Stimulated activated CD4-positive, alpha-beta T cell treated with anti-CD3 and anti-CD28 coated beads, Interleukin-15, amount 100 ng/mL, for 24 hours (primary cell): ENCODE data around the gene SCN8A.
"Not testable (repeated sequence)": the region's sequence is repeated elsewhere in the genome, so short reads cannot be mapped to it uniquely, and the experiment has no call there.

Experiments used
- DNase-seq: peaks from one replicate; pipeline ENCODE4 v3.0.0-alpha.2; 2020

The SCN8A gene

GRCh38 chr12:51625370-51625769, 34.3 kb downstream of the SCN8A start:
- no peak for DNase-seq

GRCh38 chr12:51626115-51626514, 35.1 kb downstream of the SCN8A start:
- no peak for DNase-seq

GRCh38 chr12:51626629-51627028, 35.6 kb downstream of the SCN8A start:
- no peak for DNase-seq

- no peak for DNase-seq
Observed at GRCh38 chr12:51630256-51630880, 39.3 kb downstream of the SCN8A start.

- no peak for DNase-seq
Observed at GRCh38 chr12:51630986-51631385, 40.0 kb downstream of the SCN8A start.

GRCh38 chr12:51631591-51631990, 40.6 kb downstream of the SCN8A start:
- no peak for DNase-seq

GRCh38 chr12:51632623-51633022, 41.6 kb downstream of the SCN8A start:
- DNase-seq: no peak

- no peak for DNase-seq
Observed at GRCh38 chr12:51635346-51635745, 44.3 kb downstream of the SCN8A start.

GRCh38 chr12:51636581-51636980, 45.5 kb downstream of the SCN8A start:
- DNase-seq: no peak

GRCh38 chr12:51636986-51637385, 46.0 kb downstream of the SCN8A start:
- no peak for DNase-seq

- DNase-seq: no peak
Observed at GRCh38 chr12:51639361-51639760, 48.3 kb downstream of the SCN8A start.

GRCh38 chr12:51642286-51642685, 51.3 kb downstream of the SCN8A start:
- no peak for DNase-seq

GRCh38 chr12:51643951-51644350, 52.9 kb downstream of the SCN8A start:
- DNase-seq: no peak

- not testable (repeated sequence) for DNase-seq
Observed at GRCh38 chr12:51644691-51645090, 53.7 kb downstream of the SCN8A start.

- DNase-seq: no peak
Observed at GRCh38 chr12:51645961-51646360, 54.9 kb downstream of the SCN8A start.

GRCh38 chr12:51647647-51648046, 56.6 kb downstream of the SCN8A start:
- no peak for DNase-seq

GRCh38 chr12:51653431-51653830, 62.4 kb downstream of the SCN8A start:
- no peak for DNase-seq

GRCh38 chr12:51661199-51661598, 70.2 kb downstream of the SCN8A start:
- no peak for DNase-seq

GRCh38 chr12:51661836-51662235, 70.8 kb downstream of the SCN8A start:
- DNase-seq: no peak

GRCh38 chr12:51662728-51663154, 71.7 kb downstream of the SCN8A start:
- DNase-seq: no peak

- DNase-seq: no peak
Observed at GRCh38 chr12:51663390-51663789, 72.4 kb downstream of the SCN8A start.

- DNase-seq: no peak
Observed at GRCh38 chr12:51666696-51667095, 75.7 kb downstream of the SCN8A start.

- no peak for DNase-seq
Observed at GRCh38 chr12:51667269-51667668, 76.2 kb downstream of the SCN8A start.

- no peak for DNase-seq
Observed at GRCh38 chr12:51669271-51669670, 78.2 kb downstream of the SCN8A start.

GRCh38 chr12:51669996-51670395, 79.0 kb downstream of the SCN8A start:
- DNase-seq: no peak

- no peak for DNase-seq
Observed at GRCh38 chr12:51672334-51672733, 81.3 kb downstream of the SCN8A start.
